Activated CD8-positive, alpha-beta memory T cell treated with anti-CD3 and anti-CD28 coated beads for 36 hours (primary cell): ENCODE results near the gene MGLL. TPM values are rescaled to one million over a fixed set of nuclear protein-coding genes. Genes with fewer than 3 reads are reported as not detected.

Source experiments
- CTCF ChIA-PET: fragments of 350-600 bp; sonication (Branson Sonifier 250); formaldehyde crosslinking; loops from one replicate; lab custom pipeline; 2021; ENCODE audit warnings: antibody characterized with exemption; lab: Charles Lee
- POLR2A ChIA-PET: fragments of 350-600 bp; sonication (Branson Sonifier 250); formaldehyde crosslinking; loops from one replicate; lab custom pipeline; 2021; ENCODE audit warnings: antibody characterized with exemption; lab: Charles Lee
- total RNA-seq, 2 experiments: library from RNA; stranded (reverse); gene quantifications; one replicate each; pipeline ENCODE4 v1.2.3, GENCODE V29; 2021

MGLL gene
- total RNA-seq, 2 experiments from 2014 or later: 2.2 to 4.9 TPM

DNA sequence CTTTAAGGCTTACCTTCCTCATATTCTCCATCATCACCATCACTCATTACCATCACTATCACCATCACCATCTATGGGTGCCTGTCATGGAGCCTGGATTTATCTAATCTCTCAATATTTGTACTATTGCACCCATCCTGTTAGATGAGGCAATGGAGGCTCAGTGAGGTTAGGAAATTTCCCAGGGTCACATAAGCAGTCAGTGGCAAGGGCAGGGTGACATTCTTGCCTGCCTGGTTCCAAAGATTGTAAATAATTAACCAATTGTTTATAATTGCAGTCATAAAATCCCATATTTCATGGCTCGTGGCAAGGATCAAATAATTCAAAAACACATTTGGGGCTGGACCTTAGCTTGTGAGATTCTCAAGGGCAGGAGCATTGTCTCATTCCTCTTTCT, 55.2 kb downstream of the MGLL start:
- POLR2A ChIA-PET: no interaction called here
- CTCF ChIA-PET: no interaction called here

DNA sequence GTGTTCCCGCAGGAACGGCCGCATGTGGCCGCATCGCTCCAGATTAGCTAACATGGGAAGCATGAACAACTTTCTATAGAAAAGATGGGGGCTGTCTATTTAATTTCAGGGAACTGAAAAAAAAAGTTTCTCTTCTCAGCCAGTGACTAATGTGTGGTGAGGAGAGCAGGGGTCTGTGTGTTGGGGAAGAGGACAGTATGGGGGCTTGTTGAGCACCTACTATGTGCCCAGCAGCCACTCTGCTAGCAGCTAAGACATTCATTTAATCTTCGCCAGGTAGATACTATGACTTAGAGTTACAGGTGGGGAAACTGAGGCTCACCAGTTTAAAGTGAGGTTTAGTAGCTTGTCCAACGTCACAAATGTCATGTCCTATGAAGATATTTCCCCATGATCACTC, 56.6 kb downstream of the MGLL start:
- ChIA-PET POLR2A (no interaction called here), CTCF (interaction anchor here (1.7 kb wide), 1 partner anchor 11 kb away, joined by 6 read pairs; no protein-coding TSS in a partner anchor)

DNA sequence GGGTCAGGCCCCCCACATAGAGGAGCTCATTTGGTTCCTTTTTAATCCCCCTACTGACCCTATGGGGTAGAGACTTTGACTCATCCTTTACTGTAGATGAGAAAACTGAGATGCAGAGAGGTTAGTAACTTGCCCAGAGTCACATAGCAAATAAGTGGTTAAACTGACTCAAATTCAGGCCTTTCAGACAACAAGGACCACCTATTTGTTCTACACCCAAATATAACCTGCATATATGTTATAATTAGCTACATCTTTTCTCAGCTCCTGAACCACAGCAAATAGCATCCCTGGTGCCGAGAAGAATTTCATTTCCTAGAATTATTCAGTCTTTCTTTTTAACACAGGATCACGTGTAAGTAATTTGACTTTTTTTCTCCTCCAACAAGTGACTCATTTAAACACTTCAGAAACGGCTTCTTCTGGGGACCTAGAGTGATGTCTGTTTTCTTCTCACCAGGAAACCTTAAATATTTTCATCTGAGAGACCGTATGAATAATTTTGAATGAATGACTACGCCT, 57.4 kb downstream of the MGLL start:
- ChIA-PET POLR2A (interaction anchor here (1.0 kb wide), 1 partner anchor 14 kb away, joined by 4 read pairs; no protein-coding TSS in a partner anchor), CTCF (interaction anchor here (1.7 kb wide), 1 partner anchor 10 kb away, joined by 6 read pairs; no protein-coding TSS in a partner anchor)

DNA sequence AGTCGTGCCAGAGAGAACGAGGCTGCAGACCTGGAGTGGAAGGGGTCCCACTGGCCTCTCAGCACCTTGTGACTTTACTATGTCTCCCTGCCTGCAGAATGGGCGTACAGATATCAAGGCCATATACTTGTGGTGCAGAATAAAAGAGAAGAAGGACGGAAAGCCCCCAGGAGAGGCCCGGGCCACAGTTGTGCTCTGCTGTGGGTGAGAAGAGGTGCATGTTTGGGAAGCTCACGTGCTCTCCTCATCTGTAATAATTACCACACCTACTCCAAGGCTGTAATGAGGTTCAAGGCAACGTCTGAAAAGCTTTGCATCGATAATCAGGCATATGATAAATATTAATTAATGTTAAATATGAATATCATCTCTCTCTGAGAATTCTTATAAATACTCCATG, 58.0 kb downstream of the MGLL start:
- ChIA-PET CTCF (interaction anchor here (1.7 kb wide), 1 partner anchor 9 kb away, joined by 6 read pairs; no protein-coding TSS in a partner anchor), POLR2A (interaction anchor here (1.0 kb wide), 1 partner anchor 13 kb away, joined by 4 read pairs; no protein-coding TSS in a partner anchor)

DNA sequence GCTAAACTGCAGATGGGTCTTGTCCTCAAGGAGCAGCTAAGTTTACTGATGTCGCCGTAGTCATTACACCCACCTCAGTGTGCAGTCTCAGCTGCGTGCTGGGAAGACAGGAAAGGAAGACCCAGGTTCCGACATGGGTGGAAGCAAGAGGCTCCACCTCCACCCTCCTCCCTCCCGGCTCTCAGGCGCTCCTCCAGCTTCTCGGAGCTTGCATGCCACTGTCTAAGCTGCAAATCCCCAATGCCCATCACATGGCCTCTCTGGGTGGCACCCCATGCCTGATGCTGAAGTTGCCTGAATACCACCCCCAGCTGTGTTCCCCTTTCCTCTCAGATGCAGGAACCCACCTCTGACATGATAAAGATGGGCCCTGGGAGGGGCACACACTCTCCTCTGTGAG, 58.5 kb downstream of the MGLL start:
- CTCF ChIA-PET: no interaction called here
- POLR2A ChIA-PET: no interaction called here

DNA sequence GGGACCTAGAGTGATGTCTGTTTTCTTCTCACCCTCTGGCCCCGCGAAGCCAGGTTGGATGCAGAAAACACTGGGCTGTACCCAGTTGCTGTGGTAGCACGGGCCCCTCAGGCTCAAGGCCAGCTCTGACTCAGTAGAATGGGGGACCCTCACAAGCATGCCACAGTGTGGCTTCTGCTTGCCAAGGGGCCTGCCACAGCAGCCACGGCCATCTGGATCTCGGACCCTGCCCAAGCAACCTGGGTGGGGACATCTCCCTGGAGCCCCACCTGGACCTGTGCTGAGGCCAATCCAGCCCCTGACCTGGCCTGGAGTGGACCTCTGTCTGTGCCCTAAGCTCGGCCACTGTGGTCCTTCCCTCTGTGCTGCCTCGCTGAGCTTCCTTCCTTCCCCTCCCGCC, 59.0 kb downstream of the MGLL start:
- ChIA-PET CTCF (no interaction called here), POLR2A (no interaction called here)

DNA sequence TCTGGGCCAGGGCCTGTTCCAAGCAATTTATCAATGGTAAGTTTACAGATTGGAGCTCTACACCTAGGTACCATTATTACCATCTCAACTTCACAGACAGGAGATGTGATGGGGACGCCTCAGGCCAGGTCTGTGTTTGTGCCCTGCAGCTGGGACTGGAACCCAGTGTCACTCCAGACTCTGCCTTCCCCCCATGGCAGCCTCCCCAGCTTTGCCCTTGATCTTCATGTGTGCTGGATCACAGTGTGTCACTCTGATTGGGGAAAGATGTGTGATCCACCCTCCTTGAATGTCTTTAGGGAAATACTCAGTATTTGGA, 59.6 kb downstream of the MGLL start:
- POLR2A ChIA-PET: no interaction called here
- CTCF ChIA-PET: no interaction called here

DNA sequence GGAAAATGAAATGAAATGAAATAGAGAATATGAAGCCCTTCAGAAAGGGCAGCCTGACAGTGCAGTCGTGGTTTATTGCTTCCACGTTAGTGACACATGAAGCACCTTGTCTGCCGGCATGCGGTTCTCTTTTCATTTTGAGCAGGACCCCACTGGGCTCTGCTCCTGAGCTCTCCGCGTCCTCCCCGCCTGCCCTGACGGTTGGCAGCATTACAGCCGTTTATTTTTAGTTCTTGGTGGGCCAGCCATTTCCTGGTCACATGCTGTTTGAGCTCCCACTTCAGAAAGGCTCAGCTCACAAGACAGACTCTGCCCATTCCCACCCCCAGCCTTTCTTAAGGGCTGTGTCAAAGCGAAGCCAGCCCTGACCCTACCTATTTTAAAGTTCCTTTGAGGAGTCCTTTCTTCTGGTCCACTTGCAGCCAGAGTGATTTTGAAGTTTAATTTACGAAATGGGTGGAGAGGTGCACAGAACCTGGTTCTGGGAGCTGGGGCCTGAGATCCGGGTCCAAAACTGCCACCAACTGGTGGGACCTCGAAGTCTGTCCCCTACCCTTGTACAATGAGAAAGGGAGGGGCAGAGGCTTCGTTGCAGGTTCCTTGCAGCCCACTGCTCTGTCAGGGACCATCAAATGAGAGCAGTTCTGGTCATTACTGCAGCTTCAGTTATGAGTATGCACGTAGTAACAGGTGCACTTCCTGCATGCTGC, 60.1 kb downstream of the MGLL start:
- CTCF ChIA-PET: interaction anchor here (1.4 kb wide), 1 partner anchor 11 kb away, joined by 5 read pairs; no protein-coding TSS in a partner anchor
- POLR2A ChIA-PET: no interaction called here

DNA sequence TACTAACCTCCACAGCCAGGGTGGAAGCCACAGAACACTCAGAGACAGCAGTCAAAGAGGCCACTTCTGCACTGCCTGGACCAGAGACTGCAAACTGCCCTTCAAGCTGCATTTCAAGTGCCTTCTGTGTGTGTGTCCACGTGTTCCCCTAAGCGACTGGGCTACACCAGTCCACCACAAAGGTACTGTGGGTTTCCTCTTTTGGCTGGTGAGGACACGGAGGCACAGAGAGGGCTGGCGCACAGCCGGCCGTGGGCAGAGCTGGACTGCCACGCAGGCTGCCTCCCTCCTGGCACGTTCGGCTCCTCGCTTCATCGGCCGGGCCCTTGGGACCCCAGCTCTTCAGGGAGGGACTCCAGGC, 60.9 kb downstream of the MGLL start:
- ChIA-PET CTCF (interaction anchor here (1.4 to 1.5 kb wide), 2 partner anchors 10 to 12 kb away, joined by 4 to 5 read pairs; no protein-coding TSS in a partner anchor), POLR2A (no interaction called here)

DNA sequence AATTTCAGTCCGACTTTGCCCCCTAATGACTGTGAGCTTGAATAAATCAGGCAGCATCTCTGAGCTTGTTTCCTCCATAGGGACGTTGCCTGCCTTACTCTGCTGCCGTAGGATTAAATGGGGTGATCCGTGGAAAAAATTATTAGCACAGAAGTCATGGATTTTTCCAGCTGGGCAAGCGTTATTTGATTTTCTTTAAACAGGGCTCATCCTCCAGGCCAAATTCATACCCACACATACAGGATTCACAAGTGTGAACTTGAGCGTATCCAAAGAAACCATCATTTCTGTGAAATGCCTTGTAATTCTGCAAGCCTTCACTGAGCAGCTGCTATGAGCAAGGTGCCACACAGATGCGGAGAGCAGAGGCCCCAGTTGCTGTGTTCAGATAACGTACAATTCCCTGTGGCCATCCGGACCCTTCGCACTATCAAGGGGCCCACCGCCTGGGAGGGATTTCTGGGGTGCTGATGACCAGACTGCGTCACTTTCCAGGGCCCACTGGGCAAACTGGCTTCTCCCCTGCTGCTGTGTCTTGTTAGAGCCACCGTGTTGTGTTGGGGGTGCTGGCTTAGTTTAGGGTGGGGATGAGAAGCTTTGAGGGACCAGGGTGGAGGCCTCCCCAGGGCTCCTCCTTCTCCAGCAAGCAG, 61.4 kb downstream of the MGLL start:
- CTCF ChIA-PET: interaction anchor here (1.4 to 1.5 kb wide), 2 partner anchors 10 to 12 kb away, joined by 4 to 5 read pairs; no protein-coding TSS in a partner anchor

DNA sequence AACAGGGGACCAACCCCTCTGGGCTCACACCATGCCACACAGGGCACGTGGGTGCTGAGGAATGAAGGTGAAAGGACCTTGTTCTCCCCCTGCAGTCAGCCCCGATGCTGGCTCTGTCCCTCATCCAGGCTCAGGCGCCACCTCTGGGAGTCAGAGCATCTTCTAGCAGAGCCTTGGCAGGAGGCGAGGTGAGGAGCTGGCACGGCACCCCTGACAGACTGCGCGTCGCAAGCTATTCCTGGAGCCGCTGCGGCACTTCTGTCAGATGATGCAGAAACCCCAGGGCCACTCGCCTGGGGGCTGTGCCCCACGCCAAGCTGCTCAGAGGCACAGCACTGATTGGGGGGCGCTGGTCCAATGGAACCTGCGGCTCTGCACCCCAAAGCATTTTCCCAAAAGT, 62.0 kb downstream of the MGLL start:
- CTCF ChIA-PET: interaction anchor here (1.5 kb wide), 1 partner anchor 11 kb away, joined by 4 read pairs; no protein-coding TSS in a partner anchor
- POLR2A ChIA-PET: no interaction called here

More for the DNA sequence above, 61.4 kb downstream of the MGLL start:
- POLR2A ChIA-PET: no interaction called here

DNA sequence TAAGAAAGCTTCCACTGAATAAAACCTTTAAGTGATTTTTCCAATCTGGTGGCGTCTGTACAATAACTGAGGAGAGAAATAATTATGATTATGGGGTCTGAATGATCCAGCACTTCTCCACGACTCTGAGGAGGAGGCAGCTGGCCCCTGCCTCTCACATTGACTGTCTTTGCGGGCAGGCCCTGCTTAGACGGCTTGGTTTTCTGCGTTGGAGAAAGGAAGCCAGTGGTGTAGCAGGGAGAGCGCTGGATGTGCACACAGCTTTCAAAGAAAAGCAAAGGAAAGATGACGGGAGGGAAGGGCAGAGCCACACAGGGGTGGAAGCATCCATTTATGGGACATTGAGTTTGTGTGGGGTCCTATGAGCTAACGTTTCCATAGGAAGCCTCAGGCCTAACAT, 62.5 kb downstream of the MGLL start:
- CTCF ChIA-PET: no interaction called here
- POLR2A ChIA-PET: no interaction called here

DNA sequence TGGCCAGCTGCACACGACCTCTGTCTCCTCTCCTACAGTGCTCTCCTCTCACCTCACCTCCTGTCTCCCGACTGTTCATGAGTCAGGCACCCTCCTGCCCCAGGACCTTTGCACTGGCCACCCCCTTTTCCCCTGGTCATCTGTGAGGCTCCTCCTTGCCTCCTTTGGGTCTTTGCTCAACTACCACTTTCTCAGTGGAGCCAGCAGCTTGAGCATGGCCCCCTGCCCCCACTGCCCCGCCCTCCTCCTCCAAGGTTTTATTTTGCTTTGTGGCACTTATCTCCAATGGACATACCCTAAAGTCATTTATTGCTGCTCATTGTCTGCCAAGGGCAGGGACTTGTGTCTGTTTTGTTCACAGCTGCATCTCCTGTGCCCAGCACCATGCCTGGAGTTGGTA, 64.3 kb downstream of the MGLL start:
- POLR2A ChIA-PET: no interaction called here
- CTCF ChIA-PET: no interaction called here

DNA sequence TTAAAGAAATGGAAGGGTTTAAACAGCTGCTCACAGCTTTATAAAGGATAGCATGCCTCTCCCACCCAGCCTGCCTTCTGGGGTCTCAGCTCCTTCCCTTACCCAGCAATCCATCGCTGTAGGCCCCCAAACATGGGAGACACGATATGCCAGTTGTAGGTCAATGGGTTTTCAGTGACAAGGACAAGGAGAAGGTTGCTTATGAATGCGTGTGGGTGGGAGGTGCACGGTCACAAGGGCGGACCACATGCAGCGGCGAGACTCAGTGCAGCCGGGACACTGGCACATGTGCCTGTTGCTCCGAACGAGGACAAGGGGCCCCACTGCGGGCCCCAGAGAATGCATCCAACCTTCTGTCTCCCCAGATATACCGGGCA, 67.0 kb downstream of the MGLL start:
- CTCF ChIA-PET: interaction anchor here (1.7 kb wide), 1 partner anchor 10 kb away, joined by 6 read pairs; no protein-coding TSS in a partner anchor
- POLR2A ChIA-PET: no interaction called here

DNA sequence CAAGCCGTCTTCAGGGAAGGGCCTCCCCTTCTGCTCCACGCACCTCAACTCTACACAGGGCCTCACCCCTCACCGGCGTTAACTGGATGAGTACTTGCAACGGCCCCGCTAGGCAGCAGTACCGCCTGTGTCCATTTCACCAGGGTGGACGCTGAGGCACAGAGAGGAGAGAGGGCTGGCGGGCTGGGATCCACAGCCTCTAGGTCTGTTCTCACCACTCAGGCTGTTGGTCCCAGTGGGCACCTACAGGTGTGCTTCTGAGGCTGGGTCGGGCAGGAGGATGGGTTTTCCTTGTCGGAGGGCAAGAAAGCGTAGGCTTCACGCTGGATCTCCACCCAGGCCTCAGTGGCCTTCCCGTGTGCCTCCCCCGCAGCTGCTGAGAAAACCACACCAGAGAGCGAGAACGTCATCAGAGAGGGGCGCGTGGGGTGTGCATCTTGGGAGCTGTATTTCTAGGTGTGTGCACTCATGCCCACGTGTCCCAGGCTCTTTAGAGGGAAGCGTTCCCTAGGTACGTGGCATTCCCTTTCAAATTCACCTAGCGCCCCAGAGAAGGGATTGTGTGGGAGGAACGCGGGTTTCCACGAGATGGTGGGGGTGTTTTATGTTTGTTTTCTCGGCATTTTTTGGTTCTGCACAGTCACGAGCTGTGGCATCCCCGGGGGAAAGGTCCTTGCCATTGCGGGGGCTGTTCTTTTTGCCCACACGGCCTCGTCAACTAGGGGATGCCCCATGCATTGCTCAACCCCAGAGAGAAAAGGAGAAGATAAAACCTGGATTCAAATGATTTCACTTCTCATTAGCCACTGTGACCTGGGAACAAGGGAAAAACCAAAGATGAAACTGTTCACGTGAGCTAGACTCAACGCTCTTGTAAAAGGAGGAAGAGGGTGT, 67.7 kb downstream of the MGLL start:
- CTCF ChIA-PET: interaction anchor here (1.7 kb wide), 1 partner anchor 10 kb away, joined by 6 read pairs; no protein-coding TSS in a partner anchor
- POLR2A ChIA-PET: interaction anchor here (0.6 kb wide), 1 partner anchor 320 kb away, joined by 8 read pairs; no protein-coding TSS in a partner anchor

DNA sequence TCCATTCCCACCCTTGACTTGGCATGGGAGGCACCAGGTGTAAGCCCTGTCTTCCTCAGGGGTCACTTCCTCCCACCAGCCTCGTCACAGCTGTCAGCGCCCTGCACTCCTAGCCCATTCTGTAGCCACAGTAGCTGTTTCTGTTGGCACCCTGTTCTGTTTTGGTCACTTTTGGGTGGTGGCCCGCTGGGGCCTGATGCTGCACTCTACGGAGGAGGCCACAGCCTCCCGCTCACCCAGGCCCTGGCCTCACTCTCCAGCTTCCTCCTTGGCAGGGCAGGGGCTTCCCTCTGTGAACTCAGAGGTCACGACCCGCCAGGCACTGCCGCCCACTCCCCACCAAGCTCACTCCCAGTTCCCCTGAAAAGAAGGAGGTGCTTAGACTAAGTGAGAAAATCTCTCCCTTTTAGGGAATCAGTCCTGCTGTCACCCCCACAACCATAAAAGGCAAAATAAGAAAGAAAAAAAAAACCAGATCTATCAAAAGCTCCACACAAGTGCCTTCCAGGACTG, 68.4 kb downstream of the MGLL start:
- CTCF ChIA-PET: interaction anchor here (1.7 kb wide), 1 partner anchor 11 kb away, joined by 6 read pairs; no protein-coding TSS in a partner anchor
- POLR2A ChIA-PET: interaction anchor here (0.6 to 0.9 kb wide), 2 partner anchors 68 to 320 kb away, joined by 3 to 8 read pairs; partner anchors contain the start of gene MGLL

DNA sequence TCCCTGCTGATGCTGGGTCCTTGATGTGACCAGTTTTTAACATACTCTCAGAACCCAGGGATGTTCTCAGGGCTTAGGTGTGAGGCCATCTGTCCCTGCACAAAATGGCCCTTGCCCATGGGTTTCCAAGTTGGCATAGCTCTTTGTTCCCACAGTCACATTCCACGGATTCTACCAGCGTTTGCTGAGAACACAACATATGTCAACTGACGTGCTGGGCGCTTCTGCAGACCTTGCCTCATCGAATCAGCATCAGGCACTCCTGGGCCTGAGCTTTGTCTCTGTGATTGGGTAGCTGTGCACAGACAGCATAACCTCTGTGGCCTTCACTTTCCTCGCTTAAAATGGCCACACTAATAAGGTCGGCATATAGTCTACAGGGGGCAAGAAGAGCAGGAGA, 69.0 kb downstream of the MGLL start:
- CTCF ChIA-PET: no interaction called here

DNA sequence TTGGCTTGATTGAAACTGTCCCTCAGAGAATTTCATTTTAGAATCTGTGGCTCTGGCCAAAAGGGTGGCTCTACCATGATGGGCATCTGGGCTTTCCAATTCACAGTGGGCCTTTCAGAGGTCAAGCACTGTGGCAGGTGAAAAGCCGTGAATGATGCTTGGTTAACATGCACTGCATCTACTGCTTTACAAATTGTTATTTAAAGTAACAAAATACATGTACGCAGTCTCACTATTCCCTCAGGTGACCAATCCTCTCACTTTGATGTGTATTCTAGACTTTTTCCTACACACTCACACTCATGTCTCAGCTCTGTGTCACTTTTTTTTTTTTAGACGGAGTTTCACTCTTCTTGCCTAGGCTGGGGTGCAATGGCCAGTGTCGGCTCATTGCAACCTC, 70.5 kb downstream of the MGLL start:
- ChIA-PET CTCF (interaction anchor here (1.8 kb wide), 1 partner anchor 10 kb away, joined by 5 read pairs; no protein-coding TSS in a partner anchor), POLR2A (interaction anchor here (1.2 kb wide), 1 partner anchor 13 kb away, joined by 4 read pairs; no protein-coding TSS in a partner anchor)

More for the DNA sequence above, 69.0 kb downstream of the MGLL start:
- POLR2A ChIA-PET: interaction anchor here (0.9 kb wide), 1 partner anchor 69 kb away, joined by 3 read pairs; the partner anchor contains the start of gene MGLL
